Cortex of kidney (tissue), 1 donor: ENCODE data around the gene ZXDC.

Experiments
- DNase-seq: peaks from one replicate; lab custom pipeline; 2025; lab: John Stamatoyannopoulos, UW

The ZXDC gene

GRCh38 chr3:126415661-126416591, 59.8 kb downstream of the ZXDC start:
- DNase-seq = no peak

GRCh38 chr3:126414961-126415660, 60.6 kb downstream of the ZXDC start:
- DNase-seq = no peak

- DNase-seq = no peak
These were observed 61.3 kb downstream of the ZXDC start for GRCh38 chr3:126414406-126414805.

GRCh38 chr3:126413693-126414080, 62.0 kb downstream of the ZXDC start:
- DNase-seq = no peak

- DNase-seq = no peak
These were observed 62.6 kb downstream of the ZXDC start for GRCh38 chr3:126412841-126413692.

GRCh38 chr3:126408099-126408498, 67.6 kb downstream of the ZXDC start:
- DNase-seq = no peak

GRCh38 chr3:126407412-126408044, 68.2 kb downstream of the ZXDC start:
- DNase-seq = no peak

GRCh38 chr3:126406389-126407296, 69.0 kb downstream of the ZXDC start:
- no peak for DNase-seq

GRCh38 chr3:126402666-126403302, 72.9 kb downstream of the ZXDC start:
- DNase-seq = no peak

- DNase-seq = no peak
These were observed 73.5 kb downstream of the ZXDC start for GRCh38 chr3:126402178-126402577.

GRCh38 chr3:126401611-126402160, 74.0 kb downstream of the ZXDC start:
- no peak for DNase-seq

- DNase-seq = no peak
These were observed 75.9 kb downstream of the ZXDC start for GRCh38 chr3:126399756-126400155.

- DNase-seq = no peak
These were observed 76.3 kb downstream of the ZXDC start for GRCh38 chr3:126399351-126399735.

- no peak for DNase-seq
These were observed 77.0 kb downstream of the ZXDC start for GRCh38 chr3:126398423-126399350.

GRCh38 chr3:126397610-126398422, 77.9 kb downstream of the ZXDC start:
- no peak for DNase-seq

GRCh38 chr3:126396536-126396935, 79.2 kb downstream of the ZXDC start:
- no peak for DNase-seq

- DNase-seq = no peak
These were observed 79.7 kb downstream of the ZXDC start for GRCh38 chr3:126395846-126396513.
